Measurements from ENCODE around the gene OR6C68.

OR6C68 gene

DNA sequence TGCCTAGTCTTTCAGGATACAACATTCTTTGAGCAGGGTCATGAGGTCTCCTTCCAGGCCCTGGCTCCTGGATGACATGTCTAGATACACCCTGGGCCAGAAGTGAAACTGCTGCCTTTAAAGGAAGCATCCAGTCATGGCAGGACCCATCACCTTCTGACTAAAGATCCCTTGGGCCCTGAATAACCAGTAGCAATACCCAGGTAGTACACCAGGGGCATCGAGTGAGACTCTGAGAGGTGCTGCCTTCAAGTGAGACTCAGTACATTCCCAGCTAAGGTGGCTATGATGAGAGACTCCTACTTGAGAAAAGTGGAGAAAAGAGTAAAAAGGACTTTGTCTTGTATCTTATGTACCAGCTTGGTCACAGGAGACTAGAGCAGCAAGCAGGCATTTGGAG is 23.5 kb downstream of the OR6C68 start:
- TF ChIP-seq, protein P1, sequence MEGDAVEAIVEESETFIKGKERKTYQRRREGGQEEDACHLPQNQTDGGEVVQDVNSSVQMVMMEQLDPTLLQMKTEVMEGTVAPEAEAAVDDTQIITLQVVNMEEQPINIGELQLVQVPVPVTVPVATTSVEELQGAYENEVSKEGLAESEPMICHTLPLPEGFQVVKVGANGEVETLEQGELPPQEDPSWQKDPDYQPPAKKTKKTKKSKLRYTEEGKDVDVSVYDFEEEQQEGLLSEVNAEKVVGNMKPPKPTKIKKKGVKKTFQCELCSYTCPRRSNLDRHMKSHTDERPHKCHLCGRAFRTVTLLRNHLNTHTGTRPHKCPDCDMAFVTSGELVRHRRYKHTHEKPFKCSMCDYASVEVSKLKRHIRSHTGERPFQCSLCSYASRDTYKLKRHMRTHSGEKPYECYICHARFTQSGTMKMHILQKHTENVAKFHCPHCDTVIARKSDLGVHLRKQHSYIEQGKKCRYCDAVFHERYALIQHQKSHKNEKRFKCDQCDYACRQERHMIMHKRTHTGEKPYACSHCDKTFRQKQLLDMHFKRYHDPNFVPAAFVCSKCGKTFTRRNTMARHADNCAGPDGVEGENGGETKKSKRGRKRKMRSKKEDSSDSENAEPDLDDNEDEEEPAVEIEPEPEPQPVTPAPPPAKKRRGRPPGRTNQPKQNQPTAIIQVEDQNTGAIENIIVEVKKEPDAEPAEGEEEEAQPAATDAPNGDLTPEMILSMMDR (conservative IDR thresholded peaks at IDR 0.05), result no peak
- H3K27ac ChIP-seq, result no peak overlapping the region

DNA sequence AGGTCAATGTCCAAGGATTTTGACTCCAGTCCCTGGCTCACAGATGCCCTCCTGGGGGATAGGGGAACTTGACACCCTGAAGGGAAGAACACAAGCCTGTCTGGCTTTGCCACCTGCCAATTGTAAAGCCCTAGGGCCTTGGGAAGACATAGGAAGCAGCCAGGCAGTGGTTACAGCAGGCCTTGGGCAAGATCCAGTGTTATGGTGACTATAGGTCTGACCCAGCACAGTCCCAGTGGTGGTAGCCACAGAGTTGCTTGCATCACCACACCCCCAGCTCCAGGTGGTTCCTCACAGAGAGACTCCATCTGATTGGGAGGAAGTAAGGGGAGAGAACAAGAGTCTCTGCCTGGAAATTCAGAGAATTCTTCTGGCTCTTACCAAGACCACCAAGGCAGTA is 24.2 kb downstream of the OR6C68 start:
- H3K27ac ChIP-seq, result no peak overlapping the region
- TF ChIP-seq, protein P1 (conservative IDR thresholded peaks at IDR 0.05), result no peak

Data from VCaP (cell line).